Middle frontal gyrus (tissue), 1 donor: ENCODE results near the gene GIPC2.
"Not testable (repeated sequence)": the region's sequence is repeated elsewhere in the genome, so short reads cannot be mapped to it uniquely, and the experiment has no call there.

ENCODE experiments used
- DNase-seq: peaks from one replicate; pipeline ENCODE4 v3.0.0-alpha.2; 2015; ENCODE audit warnings: low spot score; ENCODE audit errors: extremely low spot score

GIPC2 gene

DNA sequence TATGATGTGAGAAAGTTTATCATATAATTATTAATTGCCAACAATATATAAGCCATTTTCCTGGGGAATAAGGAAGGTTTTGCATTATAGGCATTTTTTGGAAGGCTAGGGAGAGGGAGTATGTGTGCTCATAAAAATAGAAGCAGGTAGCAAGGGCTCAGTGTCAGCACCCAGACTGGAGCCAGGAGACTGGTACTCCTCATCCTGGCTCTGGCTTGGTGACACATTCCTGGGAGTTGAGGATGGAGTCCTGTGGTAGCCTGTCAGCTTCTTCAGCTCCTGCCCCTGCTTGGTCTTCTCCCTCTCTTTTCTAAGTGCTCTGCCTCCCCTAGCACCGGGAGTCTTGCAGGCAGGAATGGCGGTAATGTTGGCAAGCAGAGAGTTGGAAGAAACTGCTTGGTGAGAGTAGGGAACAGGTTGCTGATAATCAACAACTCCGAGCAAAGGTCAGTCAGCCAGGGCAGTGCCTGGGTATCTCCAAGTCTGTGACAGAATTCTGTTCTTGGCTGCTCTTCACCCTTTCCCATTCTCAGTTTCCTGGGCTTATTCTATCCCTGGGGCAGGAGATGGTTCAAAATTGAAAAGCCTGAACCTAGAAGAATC lies 23.0 kb downstream of the GIPC2 start:
- no peak for DNase-seq

DNA sequence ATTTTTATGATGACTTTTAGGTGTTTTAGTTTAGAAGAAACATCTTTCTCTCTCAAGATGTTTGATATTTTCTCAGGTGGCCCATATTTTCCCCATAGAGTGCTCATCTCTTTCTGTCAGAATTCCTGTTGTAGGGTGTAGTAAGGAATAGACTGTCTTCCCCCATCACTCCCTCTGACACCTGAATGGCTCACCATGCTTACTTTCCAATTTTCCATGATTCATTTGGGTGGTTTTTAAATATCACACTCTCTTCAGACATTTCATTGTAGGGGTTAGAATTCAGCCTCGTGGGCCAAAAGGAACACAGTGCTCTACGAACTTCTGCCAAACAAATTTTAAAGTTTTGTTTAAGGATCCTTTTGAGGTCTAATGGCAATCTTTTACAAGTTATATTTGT lies 24.0 kb downstream of the GIPC2 start:
- no peak for DNase-seq

GRCh38 chr1:78070210-78070609 lies 24.4 kb downstream of the GIPC2 start:
- DNase-seq, result no peak

DNA sequence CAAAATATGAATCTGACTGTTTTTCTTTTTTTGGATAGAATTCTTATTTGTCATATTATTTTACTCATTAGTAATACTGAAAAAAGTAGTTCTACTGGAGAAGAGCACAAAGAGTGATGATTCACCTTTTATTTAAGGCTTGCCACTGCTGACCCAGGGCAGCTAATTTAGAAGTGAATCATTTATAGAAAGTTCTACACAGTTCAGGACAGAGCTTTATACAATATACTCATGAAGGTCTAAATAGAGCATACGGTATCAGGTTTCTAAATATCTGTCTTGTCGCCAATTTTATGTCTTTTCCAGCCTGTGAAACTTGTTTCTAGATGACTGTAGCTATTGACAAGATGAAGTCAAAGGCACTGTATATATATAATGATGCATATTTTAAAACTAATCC lies 25.0 kb downstream of the GIPC2 start:
- DNase-seq, result no peak

- no peak for DNase-seq
Observed at GRCh38 chr1:78071696-78072095, 25.9 kb downstream of the GIPC2 start.

- no peak for DNase-seq
Observed at GRCh38 chr1:78072216-78072615, 26.4 kb downstream of the GIPC2 start.

- DNase-seq, result no peak
Observed at GRCh38 chr1:78073441-78073840, 27.7 kb downstream of the GIPC2 start.

GRCh38 chr1:78075621-78076020 lies 29.9 kb downstream of the GIPC2 start:
- DNase-seq, result no peak

- no peak for DNase-seq
Observed at GRCh38 chr1:78078358-78078757, 32.6 kb downstream of the GIPC2 start.

- no peak for DNase-seq
Observed at GRCh38 chr1:78079580-78079979, 33.8 kb downstream of the GIPC2 start.

GRCh38 chr1:78080767-78081166 lies 35.0 kb downstream of the GIPC2 start:
- no peak for DNase-seq

DNA sequence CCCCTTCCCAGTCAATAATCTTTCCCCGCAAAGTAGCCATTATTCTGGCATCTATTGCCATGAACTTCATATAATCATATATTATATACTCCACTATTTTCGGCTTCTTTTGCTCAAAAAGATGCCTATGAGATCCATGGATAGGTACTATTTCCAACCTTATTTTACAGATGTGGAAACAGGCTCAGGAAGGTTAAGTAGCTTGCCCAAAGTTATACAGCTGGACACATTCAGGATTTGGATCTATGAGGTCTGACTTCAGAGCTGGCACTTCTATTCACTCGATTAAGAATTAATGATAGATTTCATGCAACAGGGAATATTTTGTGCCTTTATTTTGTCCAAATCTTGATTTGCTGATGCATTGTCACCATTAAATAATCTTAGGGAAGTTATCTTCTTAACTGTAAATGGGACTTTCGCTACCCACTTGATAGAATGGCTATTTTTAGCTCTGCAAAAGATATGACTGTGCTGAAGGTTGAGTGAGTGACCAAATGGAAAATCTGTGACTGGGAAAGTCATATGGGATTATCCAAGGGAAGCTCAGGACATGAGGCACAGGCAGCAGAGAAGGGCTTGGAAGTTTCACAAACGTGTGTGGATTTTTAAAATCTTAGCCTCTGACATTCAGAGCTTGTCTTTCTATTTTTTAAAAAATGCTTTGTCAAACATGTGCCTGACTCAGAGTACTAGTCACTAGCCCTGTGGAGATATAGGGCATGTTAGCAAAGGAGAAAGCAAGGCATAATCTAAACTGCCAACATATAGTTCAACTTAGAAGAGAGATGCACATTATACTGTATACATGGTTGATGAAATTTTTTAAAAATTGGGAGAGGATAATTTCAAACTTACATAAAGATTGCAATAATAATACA lies 36.5 kb downstream of the GIPC2 start:
- no peak for DNase-seq

DNA sequence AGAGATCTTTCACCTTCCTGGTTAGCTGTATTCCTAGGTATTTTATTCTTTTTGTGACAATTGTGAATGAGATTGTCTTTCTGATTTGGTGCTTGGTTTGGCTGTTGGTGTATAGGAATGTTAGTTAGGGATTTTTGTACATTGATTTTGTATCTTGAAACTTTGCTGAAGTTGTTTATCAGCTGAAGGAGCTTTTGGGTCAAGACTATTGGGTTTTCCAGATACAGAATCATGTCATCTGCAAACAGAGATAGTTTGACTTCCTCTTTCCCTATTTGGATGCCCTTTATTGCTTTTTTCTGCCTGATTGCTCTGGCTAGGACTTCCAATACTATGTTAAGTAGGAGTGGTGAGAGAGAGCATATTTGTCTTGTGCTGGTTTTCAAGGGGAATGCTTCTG lies 38.9 kb downstream of the GIPC2 start:
- not testable (repeated sequence) for DNase-seq

- DNase-seq, result no peak
Observed at GRCh38 chr1:78086697-78087096, 40.9 kb downstream of the GIPC2 start.

DNA sequence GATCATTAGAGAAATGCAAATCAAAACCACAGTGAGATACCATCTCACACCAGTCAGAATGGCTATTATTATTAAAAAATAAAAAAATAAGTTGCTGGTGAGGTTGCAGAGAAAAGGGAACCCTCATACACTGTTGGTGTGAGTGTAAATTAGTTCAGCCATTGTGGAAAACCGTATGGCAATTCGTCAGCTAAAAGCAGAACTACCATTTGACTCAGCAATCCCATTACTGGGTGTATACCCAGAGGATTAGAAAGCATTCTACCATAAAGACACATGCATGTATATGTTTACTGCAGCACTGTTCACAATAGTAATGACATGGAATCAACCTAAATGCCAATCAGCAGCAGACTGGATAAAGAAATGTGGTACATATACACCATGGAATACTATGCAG lies 42.2 kb downstream of the GIPC2 start:
- no peak for DNase-seq

DNA sequence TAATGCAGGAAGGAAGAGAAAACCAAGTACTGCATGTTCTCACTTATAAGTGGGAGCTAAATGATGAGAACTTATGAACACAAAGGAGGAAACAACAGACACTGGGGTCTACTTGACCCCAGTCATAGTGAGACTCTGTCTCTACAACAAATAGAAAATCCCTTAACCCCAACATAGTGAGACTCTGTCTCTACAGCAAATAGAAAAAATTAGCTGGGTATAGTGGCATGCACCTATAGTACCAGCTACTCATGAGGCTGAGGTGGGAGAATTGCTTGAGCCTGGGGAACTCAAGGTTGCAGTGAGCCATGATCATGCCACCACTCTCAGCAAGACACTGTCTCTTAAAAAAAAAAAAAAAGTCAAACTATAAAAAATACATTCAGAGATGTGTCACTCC lies 42.7 kb downstream of the GIPC2 start:
- no peak for DNase-seq

DNA sequence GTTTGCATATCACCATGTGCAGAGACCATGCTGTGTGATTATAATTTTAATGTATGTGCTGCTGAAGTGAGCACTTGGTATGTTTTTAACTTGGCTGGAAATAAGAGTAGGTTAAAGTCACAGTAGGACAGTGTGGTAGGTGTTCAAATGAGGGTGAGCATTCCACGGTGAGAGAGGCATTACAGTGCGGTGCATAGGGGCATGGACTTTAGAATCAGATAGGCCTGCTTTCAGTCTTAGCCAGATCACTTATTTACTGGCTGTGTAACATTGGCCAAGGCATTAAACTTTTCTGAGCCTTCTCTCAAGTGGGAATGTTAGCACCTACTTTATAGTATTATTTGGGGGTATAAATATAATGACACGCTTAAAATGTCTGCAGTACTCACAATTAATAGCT lies 43.2 kb downstream of the GIPC2 start:
- DNase-seq, result no peak

- DNase-seq, result no peak
Observed at GRCh38 chr1:78090472-78091133, 44.8 kb downstream of the GIPC2 start.

GRCh38 chr1:78091215-78091813 lies 45.5 kb downstream of the GIPC2 start:
- DNase-seq, result no peak

DNA sequence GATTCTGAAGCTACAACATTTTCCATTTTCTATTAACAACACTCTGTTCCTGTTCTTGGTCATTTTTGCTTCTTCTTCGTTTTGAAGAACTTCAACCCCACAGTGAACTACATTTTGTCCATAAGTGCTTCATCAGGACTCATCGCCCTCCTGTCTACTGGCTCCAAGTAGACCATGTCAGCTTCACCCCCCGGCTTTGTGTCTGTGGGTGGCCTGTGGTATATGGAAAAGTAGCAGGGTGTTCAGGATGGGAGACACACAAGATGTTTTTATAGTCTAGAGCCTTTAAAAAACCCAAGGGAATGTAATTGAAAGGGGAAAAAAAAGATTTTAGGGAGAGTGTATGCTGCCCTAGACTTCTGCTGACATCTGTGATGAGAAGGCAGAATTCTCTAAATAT lies 46.1 kb downstream of the GIPC2 start:
- DNase-seq, result no peak

DNA sequence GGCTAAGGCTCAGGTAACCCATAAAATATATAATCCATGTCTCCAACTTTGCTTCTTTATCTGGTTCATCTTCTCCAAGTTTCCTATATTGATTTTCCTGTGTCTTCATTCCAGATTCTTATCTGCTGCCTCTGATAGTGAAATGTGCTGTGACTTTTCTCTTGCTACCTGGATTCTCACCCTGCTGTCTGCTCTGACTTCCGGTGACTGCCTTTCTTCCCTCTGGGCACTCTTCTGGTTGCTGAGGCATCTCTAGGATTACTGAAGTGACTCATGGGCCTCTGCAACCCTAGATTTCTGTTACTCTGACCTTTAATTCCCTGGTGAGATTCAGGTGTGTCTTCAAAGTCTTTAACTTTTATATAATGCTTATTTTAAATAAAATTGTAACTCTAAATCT lies 46.9 kb downstream of the GIPC2 start:
- no peak for DNase-seq

GRCh38 chr1:78093560-78093959 lies 47.8 kb downstream of the GIPC2 start:
- no peak for DNase-seq
